B cell (primary cell): ENCODE results near the gene PTPN1. TPM values are rescaled to one million over a fixed set of nuclear protein-coding genes. Genes with fewer than 3 reads are reported as not detected.

Experiments used
- ATAC-seq: fragments of 200-7000 bp; cut with Tn5 transposase; one replicate; pipeline ENCODE4 v1.10.0; 2021; ENCODE audit warnings: low read depth, mild to moderate bottlenecking, moderate number of reproducible peaks, moderate library complexity
- CTCF ChIA-PET: fragments of 350-600 bp; sonication (Branson Sonifier 250); formaldehyde crosslinking; loops from one replicate; lab custom pipeline; 2021; ENCODE audit warnings: antibody characterized with exemption, inconsistent platforms; lab: Charles Lee
- POLR2A ChIA-PET: fragments of 350-600 bp; sonication (Branson Sonifier 250); formaldehyde crosslinking; loops from one replicate; lab custom pipeline; 2021; ENCODE audit warnings: antibody characterized with exemption; lab: Charles Lee
- DNase-seq: peaks from one replicate; pipeline ENCODE4 v3.0.0; 2013
- H2AFZ ChIP-seq: 2 replicates; pipeline ENCODE4 v1.6.1; 2012; ENCODE audit warnings: mild to moderate bottlenecking, low read depth, low read length; ENCODE audit not compliant: insufficient read depth, poor library complexity, severe bottlenecking
- H3K27ac ChIP-seq, 2 donors: 1 replicate in 1 of 2; 2 replicates in 1 of 2; pipeline ENCODE4 v1.5.1; 2012 to 2013; ENCODE audit warnings: low read length in 2 of 2, mild to moderate bottlenecking in 2 of 2, moderate library complexity in 1 of 2
- H3K27me3 ChIP-seq, 4 experiments: fragments of 200-600 bp in 1 of 4; sonication (generic) in 1 of 4; replicated peaks in 1 of 4; 1 replicate in 2 of 4; 2 replicates in 2 of 4; pipeline versions ENCODE4 v1.6.1 to v1.7.0; 2013 to 2016; ENCODE audit warnings: low read length in 3 of 4, mild to moderate bottlenecking in 2 of 4, mixed read lengths in 1 of 4, moderate library complexity in 1 of 4; ENCODE audit not compliant: insufficient read depth in 4 of 4, control insufficient read depth in 3 of 4; ENCODE audit errors: control extremely low read depth in 1 of 4
- H3K36me3 ChIP-seq, 2 experiments: replicated peaks in 1 of 2; 1 replicate in 1 of 2; 2 replicates in 1 of 2; pipeline versions ENCODE4 v1.6.1 to v1.7.1; 2013; ENCODE audit warnings: low read length in 1 of 2; ENCODE audit not compliant: insufficient read depth in 2 of 2, control insufficient read depth in 1 of 2; ENCODE audit errors: control extremely low read depth in 1 of 2, extremely low read depth in 1 of 2
- H3K4me1 ChIP-seq, 2 donors: fragments of 200-600 bp in 1 of 2; sonication (generic) in 1 of 2; 1 replicate in 1 of 2; 2 replicates in 1 of 2; pipeline versions ENCODE4 v1.5.1 to v1.6.1; 2013 to 2017; ENCODE audit warnings: low read length in 2 of 2; ENCODE audit not compliant: control insufficient read depth in 2 of 2, insufficient read depth in 2 of 2
- H3K4me2 ChIP-seq: replicated peaks from 2 replicates; pipeline ENCODE3; 2012; ENCODE audit warnings: mild to moderate bottlenecking, low read depth, low read length; ENCODE audit not compliant: poor library complexity, severe bottlenecking
- H3K4me3 ChIP-seq, 5 experiments: fragments of 200-600 bp in 1 of 5; sonication (generic) in 1 of 5; 1 replicate in 3 of 5; 2 replicates in 2 of 5; pipeline versions ENCODE4 v1.5.1 to v1.7.0; 2011 to 2016; ENCODE audit warnings: low read length in 4 of 5, mild to moderate bottlenecking in 4 of 5, low read depth in 2 of 5, control low read depth in 1 of 5, moderate library complexity in 1 of 5; ENCODE audit not compliant: insufficient read depth in 1 of 5; ENCODE audit errors: control extremely low read depth in 1 of 5, extremely low read depth in 1 of 5
- H3K79me2 ChIP-seq: fragments of 200-600 bp; sonication (generic); one replicate; pipeline ENCODE4 v1.6.0; 2016; ENCODE audit warnings: low read length; ENCODE audit not compliant: control insufficient read depth, insufficient read depth
- H3K9ac ChIP-seq: fragments of 200-600 bp; sonication (generic); 2 replicates; pipeline ENCODE4 v1.6.1; 2017; ENCODE audit warnings: mild to moderate bottlenecking, low read length, moderate library complexity
- H3K9me3 ChIP-seq, 3 donors: one replicate each; pipeline versions ENCODE4 v1.6.1 to v1.7.1; 2013; ENCODE audit warnings: low read length in 2 of 3; ENCODE audit not compliant: control insufficient read depth in 2 of 3, insufficient read depth in 1 of 3; ENCODE audit errors: control extremely low read depth in 1 of 3
- H4K20me1 ChIP-seq: 2 replicates; pipeline ENCODE4 v1.6.0; 2012; ENCODE audit warnings: mild to moderate bottlenecking, low read length; ENCODE audit not compliant: insufficient read depth, control insufficient read depth, poor library complexity, severe bottlenecking
- H3K27ac Mint-ChIP-seq: one replicate; pipeline ENCODE4 v1.8.0; 2021; ENCODE audit warnings: mixed read lengths
- H3K27me3 Mint-ChIP-seq: one replicate; pipeline ENCODE4 v1.8.0; 2021; ENCODE audit warnings: mixed read lengths
- H3K4me1 Mint-ChIP-seq: one replicate; pipeline ENCODE4 v1.8.0; 2021; ENCODE audit warnings: mixed read lengths
- H3K4me3 Mint-ChIP-seq: one replicate; pipeline ENCODE4 v1.8.0; 2021; ENCODE audit warnings: mixed read lengths
- H3K9me3 Mint-ChIP-seq: one replicate; pipeline ENCODE4 v1.8.0; 2022; ENCODE audit warnings: mixed read lengths; ENCODE audit not compliant: insufficient read depth
- CTCF ChIP-seq: fragments of 200-600 bp; IDR thresholded peaks from one replicate; pipeline ENCODE4 v1.8.0; 2022; ENCODE audit warnings: antibody characterized with exemption, mild to moderate bottlenecking
- EZH2 ChIP-seq: IDR thresholded peaks from 2 replicates; pipeline ENCODE4 v1.6.1; 2012; ENCODE audit warnings: borderline replicate concordance, low read depth, mild to moderate bottlenecking, moderate library complexity, low read length; ENCODE audit not compliant: insufficient read depth, poor library complexity, severe bottlenecking
- WGBS: methylation state at CpG from one replicate; pipeline ENCODE4 v1.1.5; 2013; ENCODE audit warnings: missing lambda C conversion rate; ENCODE audit not compliant: insufficient coverage; 5-methylcytosine and 5-hydroxymethylcytosine counted together
- intact Hi-C: fragments of 100-400 bp; cut with micrococcal nuclease; formaldehyde crosslinking; loops from one replicate; pipeline ENCODE4 v1.10.0; 2022
- polyA plus RNA-seq: library from polyadenylated mRNA; depleted of rRNA; stranded (reverse); fragments of >200 nt; gene quantifications from 2 replicates; pipeline ENCODE4 v1.2.3, GENCODE V29; 2012
- total RNA-seq, 2 donors: library from RNA; stranded (reverse); fragments of 120-200 nt in 1 of 2; gene quantifications; 1 replicate in 1 of 2; 2 replicates in 1 of 2; pipeline versions ENCODE4 v1.2.3 to v1.2.4, GENCODE V29; 2013 to 2022

The PTPN1 gene
- total and polyA plus RNA-seq, 2 donors (not counting 1 experiment from before 2014, with no cell fraction given): 77.4 to 134 TPM

- Histone ChIP-seq H4K20me1 (no peaks in the 10 kb centered on the region), H3K27ac (no peak overlapping the region), H3K4me2 (no peak overlapping the region), H2AFZ (no peak overlapping the region), H3K4me3 (no peak overlapping the region), H3K36me3 (no peaks in the 10 kb centered on the region), H3K9me3 (no peaks in the 10 kb centered on the region), H3K9ac (no peak overlapping the region), H3K4me1 (no peaks in the 10 kb centered on the region), H3K79me2 (no peaks in the 10 kb centered on the region), H3K27me3 (no peaks in the 10 kb centered on the region)
- Mint-ChIP-seq H3K9me3 (no peaks in the 10 kb centered on the region), H3K27me3 (no peaks in the 10 kb centered on the region), H3K4me1 (no peaks in the 10 kb centered on the region), H3K4me3 (no peak overlapping the region), H3K27ac (no peak overlapping the region)
- TF ChIP-seq EZH2 (no peak), CTCF (no peak)
- intact Hi-C loops: no loop called here
- WGBS: 96% methylated on average over 12 of the region's 15 CpGs
- ATAC-seq: no peak
- CTCF ChIA-PET: no interaction called here
- POLR2A ChIA-PET: no interaction called here
- no peak for DNase-seq
These were observed 103.4 kb downstream of the PTPN1 start for GRCh38 chr20:50613438-50614169.

- Histone ChIP-seq H3K4me2 (no peak overlapping the region), H3K36me3 (no peaks in the 10 kb centered on the region), H2AFZ (no peak overlapping the region), H3K9me3 (peaks cover 0 to 3% (median 0%) of the 10 kb centered on the region in 3 donors), H4K20me1 (no peaks in the 10 kb centered on the region), H3K4me1 (no peaks in the 10 kb centered on the region), H3K4me3 (no peak overlapping the region), H3K79me2 (no peaks in the 10 kb centered on the region), H3K27me3 (no peaks in the 10 kb centered on the region), H3K27ac (no peak overlapping the region), H3K9ac (no peak overlapping the region)
- Mint-ChIP-seq H3K9me3 (no peaks in the 10 kb centered on the region), H3K27me3 (no peaks in the 10 kb centered on the region), H3K27ac (no peak overlapping the region), H3K4me1 (no peaks in the 10 kb centered on the region), H3K4me3 (no peak overlapping the region)
- CTCF ChIA-PET: interaction anchor here (0.7 kb wide), 1 partner anchor 144 kb away, joined by 3 read pairs; no protein-coding TSS in a partner anchor
- ATAC-seq: no peak
- intact Hi-C loops: no loop called here
- POLR2A ChIA-PET: no interaction called here
- no peak for DNase-seq
- no peak for TF ChIP-seq CTCF
- 93% methylated on average over 6 of the region's 6 CpGs for WGBS
These were observed 105.2 kb downstream of the PTPN1 start for GRCh38 chr20:50615407-50615806.
